CD4-positive, alpha-beta T cell treated with Interleukin-15 for 4 hours (primary cell): ENCODE results near the gene DCDC2.
"Not testable (repeated sequence)": the region's sequence is repeated elsewhere in the genome, so short reads cannot be mapped to it uniquely, and the experiment has no call there.

ENCODE experiments used
- DNase-seq: peaks from one replicate; pipeline ENCODE4 v3.0.0-alpha.2; 2020; ENCODE audit warnings: low spot score

The DCDC2 gene

GRCh38 chr6:24357336-24358218, at the start of gene DCDC2:
DCDC2 (minus strand) TSS chr6:24358059; CDS start chr6:24357750, 309 bp downstream.
- DNase-seq, result peak; percentile 28

- DNase-seq, result no peak
These were observed 47.4 kb upstream of the DCDC2 start for GRCh38 chr6:24405262-24405661.

DNA sequence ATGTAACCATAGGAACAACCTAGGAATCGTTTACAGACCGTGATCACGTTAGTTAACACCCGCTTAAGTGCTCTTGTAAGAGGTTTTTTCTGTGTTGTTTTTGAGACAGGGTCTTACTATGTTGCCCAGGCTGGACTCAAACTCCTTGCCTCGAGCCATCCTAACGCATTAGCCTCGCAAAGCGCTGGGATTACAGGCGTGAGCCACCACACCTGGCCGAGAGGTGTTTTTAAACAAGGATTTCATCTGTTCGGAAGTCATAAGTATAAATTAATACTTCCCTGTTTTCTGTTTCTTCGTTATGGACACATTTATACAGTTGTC, 45.6 kb upstream of the DCDC2 start:
- no peak for DNase-seq

GRCh38 chr6:24402697-24403500, 45.0 kb upstream of the DCDC2 start, which contains the start of gene MRS2:
MRS2 (plus strand) TSS chr6:24402936; CDS start chr6:24403047, 111 bp downstream.
- DNase-seq, result peak; percentile 84

GRCh38 chr6:24401458-24401857, 43.6 kb upstream of the DCDC2 start:
- no peak for DNase-seq

GRCh38 chr6:24400045-24401039, 42.5 kb upstream of the DCDC2 start:
- DNase-seq, result not testable (repeated sequence)

- DNase-seq, result no peak
These were observed 39.8 kb upstream of the DCDC2 start for GRCh38 chr6:24397631-24398030.

DNA sequence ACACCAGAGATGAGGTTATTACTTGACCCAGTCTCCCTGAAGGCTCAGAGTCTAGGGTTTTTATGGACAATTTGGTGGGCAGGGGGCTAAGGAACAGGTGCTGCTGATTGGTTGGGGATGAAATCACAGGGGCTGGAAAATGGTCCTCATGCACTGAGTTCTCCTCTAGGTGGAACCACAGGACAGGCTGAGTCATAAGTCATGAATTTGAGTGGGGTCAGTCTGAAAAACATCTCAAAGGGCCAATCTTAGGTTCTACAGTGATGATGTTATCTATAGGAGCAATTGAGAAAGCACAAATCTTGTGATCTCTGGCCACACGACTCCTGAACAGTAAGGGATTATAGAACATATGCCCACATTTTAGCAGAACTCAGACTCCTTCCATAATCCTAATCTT, 39.0 kb upstream of the DCDC2 start:
- DNase-seq, result no peak

- no peak for DNase-seq
These were observed 37.0 kb upstream of the DCDC2 start for GRCh38 chr6:24394780-24395437.

DNA sequence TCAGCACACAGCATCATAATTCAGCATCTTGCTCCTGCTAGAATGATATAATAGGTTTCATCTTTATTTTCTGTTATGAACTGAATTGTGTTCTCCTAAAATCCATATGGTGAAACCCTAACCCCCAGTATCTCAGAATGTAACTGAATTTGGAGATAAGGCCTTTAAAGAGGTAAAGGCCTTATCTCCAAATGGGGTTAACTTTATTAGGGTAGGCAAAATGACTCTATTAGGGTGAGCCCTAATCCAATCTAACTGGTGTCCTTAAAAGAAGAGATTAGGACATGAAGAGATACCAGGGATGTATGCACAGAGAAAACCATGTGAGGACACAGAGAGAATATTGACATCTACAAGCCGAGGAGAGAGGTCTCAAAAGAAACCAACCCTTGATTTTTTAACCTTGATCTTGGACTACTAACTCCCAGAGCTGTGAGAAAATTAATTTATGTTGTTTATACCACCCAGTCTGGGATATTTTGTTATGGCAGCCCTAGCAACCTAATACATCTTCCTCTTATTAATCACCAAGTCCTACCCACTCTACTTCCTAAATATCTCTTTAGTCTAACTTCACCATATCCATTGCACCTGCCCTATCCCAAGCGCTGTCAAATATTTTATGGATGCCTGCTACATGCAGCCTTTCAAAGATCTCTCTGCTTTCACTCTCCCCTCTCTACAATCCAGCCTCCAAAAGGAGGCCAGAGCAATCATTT, 36.4 kb upstream of the DCDC2 start:
- no peak for DNase-seq

DNA sequence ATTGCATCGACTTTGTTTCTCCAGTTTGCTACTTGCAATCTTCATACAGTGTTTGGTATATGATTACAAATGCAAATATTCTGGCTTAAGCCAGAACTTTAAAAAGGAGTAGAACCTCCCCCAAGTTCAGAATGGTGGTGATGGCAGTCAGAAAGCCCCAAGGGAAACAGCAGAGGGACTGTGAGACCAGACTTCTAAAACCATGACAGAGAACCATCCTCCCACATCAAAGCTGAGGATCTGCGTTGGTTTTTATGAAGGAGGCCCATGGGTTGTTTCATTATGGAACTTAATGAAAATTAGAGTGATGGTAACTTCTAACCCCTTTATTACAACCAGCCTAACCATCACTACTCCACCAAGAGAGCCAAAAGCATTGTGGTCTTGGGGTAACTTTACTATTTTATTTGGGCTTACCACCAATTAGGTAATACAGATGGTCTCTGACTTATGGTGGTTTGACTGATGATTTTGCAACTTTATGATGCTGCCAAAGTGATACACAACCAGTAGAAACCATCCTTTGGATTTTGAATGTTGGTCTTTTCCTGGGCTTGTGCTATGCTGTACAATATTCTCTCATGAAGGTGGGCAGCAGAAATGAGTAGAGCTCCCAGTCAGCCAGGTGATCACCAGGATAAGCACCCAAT, 34.0 kb upstream of the DCDC2 start:
- DNase-seq, result no peak

DNA sequence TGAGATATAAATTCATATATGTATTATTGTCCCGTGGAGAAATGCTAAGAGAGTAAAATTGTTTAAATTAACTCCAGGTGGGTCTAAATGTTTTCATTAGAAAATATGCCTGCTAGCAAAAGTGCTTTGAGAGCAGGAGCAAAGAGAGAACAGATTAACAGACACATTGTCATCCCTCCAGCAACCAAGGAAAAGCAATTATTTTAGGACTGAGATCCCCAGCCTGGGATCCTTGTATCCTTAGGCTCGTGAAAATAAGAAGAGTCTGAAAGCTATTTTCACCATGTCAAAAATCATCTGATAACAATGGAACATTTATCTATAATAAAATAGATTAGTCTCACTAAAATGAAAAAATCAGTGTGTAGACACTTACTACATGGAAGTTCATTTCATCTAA, 33.3 kb upstream of the DCDC2 start:
- no peak for DNase-seq

DNA sequence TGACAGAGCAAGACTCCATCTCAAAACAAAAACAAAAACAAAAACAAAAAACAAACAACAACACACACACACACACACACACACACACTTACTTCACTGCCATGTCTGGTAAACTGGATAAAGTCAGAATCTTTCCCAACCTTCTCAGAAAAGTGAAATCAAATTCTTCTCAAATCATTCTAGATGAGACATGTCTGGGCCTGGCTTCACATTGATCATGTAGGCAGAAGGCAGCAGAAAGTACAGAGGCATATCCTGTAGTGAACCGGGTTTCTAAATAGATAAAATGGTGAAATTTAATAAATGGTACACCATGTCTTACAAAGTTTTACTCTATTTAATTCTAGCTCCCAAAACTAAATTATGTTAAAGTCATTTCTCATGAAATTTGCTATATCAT, 30.0 kb upstream of the DCDC2 start:
- DNase-seq, result no peak

DNA sequence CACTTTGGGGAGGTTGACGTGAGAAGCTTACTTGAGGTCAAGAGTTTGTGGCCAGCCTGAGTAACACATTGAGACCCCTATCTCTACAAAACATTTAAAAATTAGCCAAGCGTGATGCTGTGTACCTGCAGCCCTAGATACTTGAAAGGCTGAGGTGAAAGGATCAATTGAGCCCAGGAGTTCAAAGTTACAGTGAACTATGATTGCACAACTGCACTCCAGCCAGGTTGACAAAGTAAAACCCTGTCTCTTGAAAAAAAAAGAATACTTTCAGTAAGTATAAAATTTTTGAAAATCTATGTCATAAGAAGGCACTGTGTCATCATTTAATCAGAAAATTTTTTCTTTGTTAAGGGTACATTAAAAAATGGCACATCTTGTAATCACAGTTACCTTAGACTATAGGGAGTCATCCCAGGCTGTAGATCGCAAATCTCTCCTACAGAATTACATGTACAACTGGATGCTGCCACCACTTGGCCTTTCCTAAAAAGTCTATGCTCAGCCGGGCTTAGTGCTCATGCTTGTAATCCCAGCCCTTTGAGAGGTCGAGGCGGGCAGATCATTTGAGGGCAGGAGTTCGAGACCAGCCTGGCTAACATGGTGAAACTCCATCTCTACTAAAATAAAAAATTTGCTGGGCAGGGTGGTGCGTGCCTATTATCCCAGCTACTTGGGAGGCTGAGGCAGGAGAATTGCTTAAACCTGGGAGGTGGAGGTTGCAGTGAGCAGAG, 27.8 kb upstream of the DCDC2 start:
- no peak for DNase-seq

- DNase-seq, result not testable (repeated sequence)
These were observed 26.7 kb upstream of the DCDC2 start for GRCh38 chr6:24384369-24385130.

DNA sequence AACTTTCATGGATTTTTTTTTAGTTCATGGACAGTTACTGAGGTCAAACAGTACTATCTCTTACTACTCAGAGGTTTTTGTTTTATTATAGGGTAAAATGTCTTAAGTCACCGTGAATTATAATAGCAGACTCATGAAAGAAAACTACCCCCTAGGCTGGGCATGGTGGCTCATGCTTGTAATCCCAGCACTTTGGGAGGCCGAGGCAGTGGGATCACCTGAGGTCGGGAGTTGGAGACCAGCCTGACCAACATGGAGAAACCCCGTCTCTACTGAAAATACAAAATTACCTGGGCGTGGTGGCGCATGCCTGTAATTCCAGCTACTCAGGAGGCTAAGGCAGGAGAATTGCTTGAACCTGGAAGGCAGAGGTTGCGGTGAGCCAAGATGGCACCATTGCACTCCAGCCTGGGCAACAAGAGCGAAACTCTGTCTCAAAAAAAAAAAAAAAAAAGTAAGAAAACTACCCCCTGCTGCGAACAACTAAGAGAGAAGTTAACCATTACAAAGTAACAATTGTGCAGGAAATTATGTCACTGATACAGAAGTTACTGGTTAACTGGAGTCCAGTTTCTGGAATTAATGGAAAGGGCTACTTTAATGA, 25.1 kb upstream of the DCDC2 start:
- not testable (repeated sequence) for DNase-seq

- DNase-seq, result no peak
These were observed 24.3 kb upstream of the DCDC2 start for GRCh38 chr6:24382220-24382540.

- no peak for DNase-seq
These were observed 23.8 kb upstream of the DCDC2 start for GRCh38 chr6:24381476-24382219.
